GM19324 (cell line): Measurements from ENCODE around the gene PSMA8.
"Not testable (repeated sequence)": the region's sequence is repeated elsewhere in the genome, so short reads cannot be mapped to it uniquely, and the experiment has no call there.

Experiments
- ATAC-seq: cut with Tn5 transposase; IDR thresholded peaks from one replicate; pipeline ENCODE4 v1.9.1; 2021; ENCODE audit warnings: mild to moderate bottlenecking, moderate library complexity; ENCODE audit not compliant: unreplicated experiment, low FRiP score

The PSMA8 gene

GRCh38 chr18:26133652-26134051, at the start of gene PSMA8:
PSMA8 (plus strand) TSS chr18:26133869; CDS start chr18:26133966, 97 bp downstream.
- no peak for ATAC-seq

GRCh38 chr18:26085056-26085455, 48.6 kb upstream of the PSMA8 start:
- ATAC-seq: no peak

GRCh38 chr18:26086959-26087358, 46.7 kb upstream of the PSMA8 start:
- ATAC-seq: no peak

GRCh38 chr18:26088487-26088886, 45.2 kb upstream of the PSMA8 start:
- ATAC-seq: no peak

- ATAC-seq: no peak
Observed at GRCh38 chr18:26089293-26090129, 44.2 kb upstream of the PSMA8 start.

GRCh38 chr18:26090130-26091046, 43.3 kb upstream of the PSMA8 start, which contains the start of gene SS18:
SS18 (minus strand) TSS chr18:26090613; CDS start chr18:26090569, 44 bp downstream.
- ATAC-seq: peak; percentile 85

- ATAC-seq: peak; percentile 49
Observed at GRCh38 chr18:26091047-26091630, 42.5 kb upstream of the PSMA8 start.

- no peak for ATAC-seq
Observed at GRCh38 chr18:26096852-26097251, 36.8 kb upstream of the PSMA8 start.

GRCh38 chr18:26097563-26097962, 36.1 kb upstream of the PSMA8 start:
- ATAC-seq: no peak

GRCh38 chr18:26103579-26103978, 30.1 kb upstream of the PSMA8 start:
- no peak for ATAC-seq

- ATAC-seq: no peak
Observed at GRCh38 chr18:26104035-26104434, 29.6 kb upstream of the PSMA8 start.

- no peak for ATAC-seq
Observed at GRCh38 chr18:26119246-26119645, 14.4 kb upstream of the PSMA8 start.

GRCh38 chr18:26121476-26121875, 12.2 kb upstream of the PSMA8 start:
- no peak for ATAC-seq

- not testable (repeated sequence) for ATAC-seq
Observed at GRCh38 chr18:26121994-26122393, 11.7 kb upstream of the PSMA8 start.

GRCh38 chr18:26127786-26128185, 5.9 kb upstream of the PSMA8 start:
- ATAC-seq: no peak

- not testable (repeated sequence) for ATAC-seq
Observed at GRCh38 chr18:26128192-26128591, 5.5 kb upstream of the PSMA8 start.

- ATAC-seq: no peak
Observed at GRCh38 chr18:26134107-26134506, 438 bp downstream of the PSMA8 start.

- no peak for ATAC-seq
Observed at GRCh38 chr18:26135548-26135947, 1.9 kb downstream of the PSMA8 start.

- ATAC-seq: no peak
Observed at GRCh38 chr18:26157326-26157725, 23.7 kb downstream of the PSMA8 start.

- no peak for ATAC-seq
Observed at GRCh38 chr18:26159353-26159752, 25.7 kb downstream of the PSMA8 start.

- no peak for ATAC-seq
Observed at GRCh38 chr18:26164571-26164970, 30.9 kb downstream of the PSMA8 start.
